ENCODE results near the gene COBL. TPM values are rescaled to one million over a fixed set of nuclear protein-coding genes. Genes with fewer than 3 reads are reported as not detected.
A peak's percentile ranks its signal among the peaks of the same experiment; 100 is the strongest.

COBL gene
- total and polyA plus RNA-seq, 9 of the 15 experiments (the other 6 are each of a cell fraction or from before 2014, with no cell fraction given), result 0.01 to 2.4 (median 0.09) TPM; not detected in 3

DNA sequence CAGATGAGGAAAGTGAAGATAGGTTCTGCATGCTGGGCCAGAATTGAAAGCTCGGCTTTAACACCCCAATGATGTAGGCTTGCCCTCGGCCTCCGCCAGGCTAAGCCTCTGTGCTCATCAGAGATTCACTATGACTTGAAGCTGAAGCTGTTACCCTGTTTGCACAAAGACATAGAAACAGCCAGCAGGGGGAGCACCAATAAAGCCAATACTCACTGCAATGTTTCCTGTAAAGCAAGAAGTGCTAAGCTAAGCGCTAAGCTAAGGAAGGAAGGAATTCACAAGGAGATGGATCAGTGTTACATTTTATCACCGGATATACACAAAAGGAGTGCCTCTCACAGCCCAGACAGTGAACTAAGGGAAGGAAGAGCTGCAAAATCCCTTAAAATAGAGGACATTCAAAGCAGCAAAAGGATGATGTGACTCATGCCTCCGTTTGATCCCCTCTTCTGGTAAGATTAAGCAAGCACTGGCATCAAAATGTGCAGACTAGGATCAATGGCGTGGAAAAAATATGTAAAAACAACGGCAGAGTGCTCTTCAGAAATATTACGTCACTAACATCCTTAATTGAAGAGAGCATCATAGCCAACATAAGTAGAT is 153.8 kb downstream of the COBL start (continued):
- TF ChIP-seq, protein P1, sequence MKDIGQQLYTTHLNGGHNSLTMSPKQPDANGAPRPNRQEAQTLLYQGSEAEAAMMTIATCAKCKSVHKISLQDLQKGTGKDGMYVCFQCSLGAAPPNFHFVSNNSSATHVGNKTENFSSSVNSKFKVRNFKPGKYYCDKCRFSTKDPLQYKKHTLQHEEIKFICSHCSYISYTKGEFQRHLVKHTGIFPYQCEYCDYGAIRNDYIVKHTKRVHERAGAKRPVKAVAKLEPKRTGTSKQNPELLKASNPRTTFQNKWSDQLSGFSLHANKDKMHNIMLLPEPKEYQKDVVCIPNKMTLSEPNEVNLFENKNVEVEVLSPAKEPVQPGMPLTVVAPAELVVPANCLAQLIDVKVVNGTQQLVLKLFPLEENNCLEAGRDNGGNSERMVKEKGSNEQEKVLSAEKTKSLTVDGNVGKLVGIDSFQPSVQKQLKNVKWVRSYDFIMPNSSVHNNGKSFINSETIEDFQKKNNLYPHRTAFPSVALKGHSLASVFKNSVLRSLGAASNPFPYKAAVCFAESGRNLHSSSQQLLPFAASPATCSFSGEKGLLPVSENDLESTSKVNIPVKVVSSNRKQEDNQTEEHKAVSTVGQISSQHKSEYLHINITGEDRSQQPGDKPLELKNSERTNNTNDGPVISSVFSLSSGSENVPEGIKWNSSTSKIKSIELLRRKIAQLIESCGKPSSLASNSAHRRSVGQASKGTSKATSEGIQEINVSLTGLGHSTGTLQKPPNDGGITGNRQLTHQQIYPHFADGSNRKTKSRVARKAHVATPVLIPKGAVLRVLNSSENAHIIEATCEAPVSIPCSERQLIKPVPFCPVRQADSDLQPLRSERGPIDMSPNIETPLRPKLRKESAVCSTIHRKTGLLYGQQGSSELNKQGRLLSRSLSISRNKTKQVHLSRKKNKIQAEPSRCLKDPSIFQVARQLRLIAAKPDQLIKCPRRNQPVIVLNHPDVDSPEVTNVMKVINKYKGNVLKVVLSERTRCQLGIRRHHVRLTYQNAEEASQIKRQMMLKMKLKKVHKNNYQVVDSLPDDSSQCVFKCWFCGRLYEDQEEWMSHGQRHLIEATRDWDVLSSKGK (CRISPR knock-in tag; IDR thresholded peaks at IDR 0.05), result no peak
- TF ChIP-seq C11orf30 (IDR thresholded peaks at IDR 0.05; ENCODE audit: low read depth) (no peak), NFE2 (IDR thresholded peaks at IDR 0.05; ENCODE audit: low read depth) (no peak), ZNF316 (IDR thresholded peaks at IDR 0.05) (peak; percentile 37; the same call in 1 of the 2 replicates), ZNF384 (IDR thresholded peaks at IDR 0.05; ENCODE audit: low read depth, low read length) (no peak), ZFP36 (IDR thresholded peaks at IDR 0.05; ENCODE audit: low read depth, low read length, partially characterized antibody) (no peak), CSDE1 (IDR thresholded peaks at IDR 0.05) (no peak)
- TF ChIP-seq, protein P2, sequence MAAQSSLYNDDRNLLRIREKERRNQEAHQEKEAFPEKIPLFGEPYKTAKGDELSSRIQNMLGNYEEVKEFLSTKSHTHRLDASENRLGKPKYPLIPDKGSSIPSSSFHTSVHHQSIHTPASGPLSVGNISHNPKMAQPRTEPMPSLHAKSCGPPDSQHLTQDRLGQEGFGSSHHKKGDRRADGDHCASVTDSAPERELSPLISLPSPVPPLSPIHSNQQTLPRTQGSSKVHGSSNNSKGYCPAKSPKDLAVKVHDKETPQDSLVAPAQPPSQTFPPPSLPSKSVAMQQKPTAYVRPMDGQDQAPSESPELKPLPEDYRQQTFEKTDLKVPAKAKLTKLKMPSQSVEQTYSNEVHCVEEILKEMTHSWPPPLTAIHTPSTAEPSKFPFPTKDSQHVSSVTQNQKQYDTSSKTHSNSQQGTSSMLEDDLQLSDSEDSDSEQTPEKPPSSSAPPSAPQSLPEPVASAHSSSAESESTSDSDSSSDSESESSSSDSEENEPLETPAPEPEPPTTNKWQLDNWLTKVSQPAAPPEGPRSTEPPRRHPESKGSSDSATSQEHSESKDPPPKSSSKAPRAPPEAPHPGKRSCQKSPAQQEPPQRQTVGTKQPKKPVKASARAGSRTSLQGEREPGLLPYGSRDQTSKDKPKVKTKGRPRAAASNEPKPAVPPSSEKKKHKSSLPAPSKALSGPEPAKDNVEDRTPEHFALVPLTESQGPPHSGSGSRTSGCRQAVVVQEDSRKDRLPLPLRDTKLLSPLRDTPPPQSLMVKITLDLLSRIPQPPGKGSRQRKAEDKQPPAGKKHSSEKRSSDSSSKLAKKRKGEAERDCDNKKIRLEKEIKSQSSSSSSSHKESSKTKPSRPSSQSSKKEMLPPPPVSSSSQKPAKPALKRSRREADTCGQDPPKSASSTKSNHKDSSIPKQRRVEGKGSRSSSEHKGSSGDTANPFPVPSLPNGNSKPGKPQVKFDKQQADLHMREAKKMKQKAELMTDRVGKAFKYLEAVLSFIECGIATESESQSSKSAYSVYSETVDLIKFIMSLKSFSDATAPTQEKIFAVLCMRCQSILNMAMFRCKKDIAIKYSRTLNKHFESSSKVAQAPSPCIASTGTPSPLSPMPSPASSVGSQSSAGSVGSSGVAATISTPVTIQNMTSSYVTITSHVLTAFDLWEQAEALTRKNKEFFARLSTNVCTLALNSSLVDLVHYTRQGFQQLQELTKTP (IDR thresholded peaks at IDR 0.05; ENCODE audit: low read depth in 1 of 2, partially characterized antibody in 2 of 2), result no peak
- TF ChIP-seq, protein P3, sequence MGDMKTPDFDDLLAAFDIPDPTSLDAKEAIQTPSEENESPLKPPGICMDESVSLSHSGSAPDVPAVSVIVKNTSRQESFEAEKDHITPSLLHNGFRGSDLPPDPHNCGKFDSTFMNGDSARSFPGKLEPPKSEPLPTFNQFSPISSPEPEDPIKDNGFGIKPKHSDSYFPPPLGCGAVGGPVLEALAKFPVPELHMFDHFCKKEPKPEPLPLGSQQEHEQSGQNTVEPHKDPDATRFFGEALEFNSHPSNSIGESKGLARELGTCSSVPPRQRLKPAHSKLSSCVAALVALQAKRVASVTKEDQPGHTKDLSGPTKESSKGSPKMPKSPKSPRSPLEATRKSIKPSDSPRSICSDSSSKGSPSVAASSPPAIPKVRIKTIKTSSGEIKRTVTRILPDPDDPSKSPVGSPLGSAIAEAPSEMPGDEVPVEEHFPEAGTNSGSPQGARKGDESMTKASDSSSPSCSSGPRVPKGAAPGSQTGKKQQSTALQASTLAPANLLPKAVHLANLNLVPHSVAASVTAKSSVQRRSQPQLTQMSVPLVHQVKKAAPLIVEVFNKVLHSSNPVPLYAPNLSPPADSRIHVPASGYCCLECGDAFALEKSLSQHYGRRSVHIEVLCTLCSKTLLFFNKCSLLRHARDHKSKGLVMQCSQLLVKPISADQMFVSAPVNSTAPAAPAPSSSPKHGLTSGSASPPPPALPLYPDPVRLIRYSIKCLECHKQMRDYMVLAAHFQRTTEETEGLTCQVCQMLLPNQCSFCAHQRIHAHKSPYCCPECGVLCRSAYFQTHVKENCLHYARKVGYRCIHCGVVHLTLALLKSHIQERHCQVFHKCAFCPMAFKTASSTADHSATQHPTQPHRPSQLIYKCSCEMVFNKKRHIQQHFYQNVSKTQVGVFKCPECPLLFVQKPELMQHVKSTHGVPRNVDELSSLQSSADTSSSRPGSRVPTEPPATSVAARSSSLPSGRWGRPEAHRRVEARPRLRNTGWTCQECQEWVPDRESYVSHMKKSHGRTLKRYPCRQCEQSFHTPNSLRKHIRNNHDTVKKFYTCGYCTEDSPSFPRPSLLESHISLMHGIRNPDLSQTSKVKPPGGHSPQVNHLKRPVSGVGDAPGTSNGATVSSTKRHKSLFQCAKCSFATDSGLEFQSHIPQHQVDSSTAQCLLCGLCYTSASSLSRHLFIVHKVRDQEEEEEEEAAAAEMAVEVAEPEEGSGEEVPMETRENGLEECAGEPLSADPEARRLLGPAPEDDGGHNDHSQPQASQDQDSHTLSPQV (IDR thresholded peaks at IDR 0.05), result no peak
- TF ChIP-seq, protein P4, sequence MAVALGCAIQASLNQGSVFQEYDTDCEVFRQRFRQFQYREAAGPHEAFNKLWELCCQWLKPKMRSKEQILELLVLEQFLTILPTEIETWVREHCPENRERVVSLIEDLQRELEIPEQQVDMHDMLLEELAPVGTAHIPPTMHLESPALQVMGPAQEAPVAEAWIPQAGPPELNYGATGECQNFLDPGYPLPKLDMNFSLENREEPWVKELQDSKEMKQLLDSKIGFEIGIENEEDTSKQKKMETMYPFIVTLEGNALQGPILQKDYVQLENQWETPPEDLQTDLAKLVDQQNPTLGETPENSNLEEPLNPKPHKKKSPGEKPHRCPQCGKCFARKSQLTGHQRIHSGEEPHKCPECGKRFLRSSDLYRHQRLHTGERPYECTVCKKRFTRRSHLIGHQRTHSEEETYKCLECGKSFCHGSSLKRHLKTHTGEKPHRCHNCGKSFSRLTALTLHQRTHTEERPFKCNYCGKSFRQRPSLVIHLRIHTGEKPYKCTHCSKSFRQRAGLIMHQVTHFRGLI (CRISPR knock-in tag; IDR thresholded peaks at IDR 0.05), result no peak
- TF ChIP-seq, protein P5, sequence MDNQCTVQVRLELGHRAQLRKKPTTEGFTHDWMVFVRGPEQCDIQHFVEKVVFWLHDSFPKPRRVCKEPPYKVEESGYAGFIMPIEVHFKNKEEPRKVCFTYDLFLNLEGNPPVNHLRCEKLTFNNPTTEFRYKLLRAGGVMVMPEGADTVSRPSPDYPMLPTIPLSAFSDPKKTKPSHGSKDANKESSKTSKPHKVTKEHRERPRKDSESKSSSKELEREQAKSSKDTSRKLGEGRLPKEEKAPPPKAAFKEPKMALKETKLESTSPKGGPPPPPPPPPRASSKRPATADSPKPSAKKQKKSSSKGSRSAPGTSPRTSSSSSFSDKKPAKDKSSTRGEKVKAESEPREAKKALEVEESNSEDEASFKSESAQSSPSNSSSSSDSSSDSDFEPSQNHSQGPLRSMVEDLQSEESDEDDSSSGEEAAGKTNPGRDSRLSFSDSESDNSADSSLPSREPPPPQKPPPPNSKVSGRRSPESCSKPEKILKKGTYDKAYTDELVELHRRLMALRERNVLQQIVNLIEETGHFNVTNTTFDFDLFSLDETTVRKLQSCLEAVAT (IDR thresholded peaks at IDR 0.05), result no peak
